CD14-positive monocyte (primary cell): Measurements from ENCODE around the gene LYRM4. TPM values are rescaled to one million over a fixed set of nuclear protein-coding genes. Genes with fewer than 3 reads are reported as not detected.

Source experiments
- DNase-seq, 3 donors: peaks; one replicate each; pipeline ENCODE4 v3.0.0-alpha.2; 2011 to 2022
- H2AFZ ChIP-seq: 2 replicates; pipeline ENCODE4 v1.6.0; 2012; ENCODE audit warnings: mild to moderate bottlenecking, low read depth, low read length, inconsistent platforms; ENCODE audit not compliant: insufficient read depth, poor library complexity, severe bottlenecking
- H3K27ac ChIP-seq, 2 donors: 1 replicate in 1 of 2; 2 replicates in 1 of 2; pipeline ENCODE4 v1.5.1; 2012 to 2013; ENCODE audit warnings: low read length in 2 of 2, control low read depth in 1 of 2, inconsistent platforms in 1 of 2, low read depth in 1 of 2, mild to moderate bottlenecking in 1 of 2
- H3K27me3 ChIP-seq, 2 donors: one replicate each; pipeline versions ENCODE4 v1.6.0 to v1.6.1; 2011 to 2013; ENCODE audit warnings: low read length in 2 of 2; ENCODE audit not compliant: control insufficient read depth in 2 of 2, insufficient read depth in 2 of 2
- H3K36me3 ChIP-seq, 2 donors: replicated peaks in 1 of 2; 1 replicate in 1 of 2; 2 replicates in 1 of 2; pipeline versions ENCODE4 v1.5.1 to v1.6.1; 2012 to 2013; ENCODE audit warnings: low read length in 2 of 2, control low read depth in 1 of 2, inconsistent platforms in 1 of 2, mild to moderate bottlenecking in 1 of 2; ENCODE audit not compliant: insufficient read depth in 2 of 2, control insufficient read depth in 1 of 2
- H3K4me1 ChIP-seq, 2 donors: 1 replicate in 1 of 2; 2 replicates in 1 of 2; pipeline versions ENCODE4 v1.5.1 to v1.6.1; 2012 to 2013; ENCODE audit warnings: low read length in 2 of 2, control low read depth in 1 of 2, inconsistent platforms in 1 of 2, mild to moderate bottlenecking in 1 of 2, moderate library complexity in 1 of 2; ENCODE audit not compliant: insufficient read depth in 2 of 2, control insufficient read depth in 1 of 2
- H3K4me2 ChIP-seq: replicated peaks from 2 replicates; pipeline ENCODE3; 2012; ENCODE audit warnings: low read length, moderate library complexity, mild to moderate bottlenecking; ENCODE audit not compliant: poor library complexity, severe bottlenecking; ENCODE audit errors: extremely low read depth
- H3K4me3 ChIP-seq, 3 experiments: fragments of 200-600 bp in 1 of 3; sonication (generic) in 1 of 3; replicated peaks in 1 of 3; 1 replicate in 2 of 3; 2 replicates in 1 of 3; pipeline ENCODE4 v1.5.1; 2011 to 2013; ENCODE audit warnings: low read length in 3 of 3, mild to moderate bottlenecking in 3 of 3, control low read depth in 2 of 3, low read depth in 2 of 3, inconsistent platforms in 1 of 3, moderate library complexity in 1 of 3
- H3K79me2 ChIP-seq: 2 replicates; pipeline ENCODE4 v1.6.0; 2012; ENCODE audit warnings: mild to moderate bottlenecking, control low read depth, inconsistent platforms, low read length, moderate library complexity; ENCODE audit not compliant: insufficient read depth
- H3K9ac ChIP-seq: 2 replicates; pipeline ENCODE4 v1.6.0; 2017; ENCODE audit warnings: low read length, mild to moderate bottlenecking; ENCODE audit not compliant: insufficient read depth, poor library complexity, severe bottlenecking
- H3K9me3 ChIP-seq, 2 donors: replicated peaks in 1 of 2; 1 replicate in 1 of 2; 2 replicates in 1 of 2; pipeline versions ENCODE4 v1.5.1 to v1.6.1; 2012 to 2013; ENCODE audit warnings: low read length in 2 of 2, control low read depth in 1 of 2; ENCODE audit not compliant: control insufficient read depth in 1 of 2, insufficient read depth in 1 of 2
- H4K20me1 ChIP-seq: 2 replicates; pipeline ENCODE4 v1.6.0; 2012; ENCODE audit warnings: mild to moderate bottlenecking, low read length, control low read depth, moderate library complexity; ENCODE audit not compliant: insufficient read depth
- H3K27ac Mint-ChIP-seq, 7 donors: one replicate each; pipeline ENCODE4 v1.8.0; 2020; ENCODE audit warnings: mild to moderate bottlenecking in 7 of 7, mixed read lengths in 7 of 7, moderate library complexity in 6 of 7, inconsistent platforms in 2 of 7
- H3K27me3 Mint-ChIP-seq, 3 donors: one replicate each; pipeline ENCODE4 v1.8.0; 2021 to 2022; ENCODE audit warnings: low read depth in 3 of 3, mild to moderate bottlenecking in 3 of 3, mixed read lengths in 3 of 3, moderate library complexity in 3 of 3, inconsistent platforms in 1 of 3
- H3K36me3 Mint-ChIP-seq, 2 donors: one replicate each; pipeline ENCODE4 v1.8.0; 2020; ENCODE audit warnings: mixed read lengths in 2 of 2, inconsistent platforms in 1 of 2, mild to moderate bottlenecking in 1 of 2
- H3K4me1 Mint-ChIP-seq: one replicate; pipeline ENCODE4 v1.8.0; 2020; ENCODE audit warnings: mild to moderate bottlenecking, mixed read lengths
- H3K4me3 Mint-ChIP-seq, 2 donors: one replicate each; pipeline ENCODE4 v1.8.0; 2020; ENCODE audit warnings: mild to moderate bottlenecking in 2 of 2, mixed read lengths in 2 of 2, moderate library complexity in 1 of 2
- H3K9me3 Mint-ChIP-seq, 7 donors: one replicate each; pipeline ENCODE4 v1.8.0; 2020 to 2022; ENCODE audit warnings: mixed read lengths in 7 of 7, mild to moderate bottlenecking in 6 of 7, moderate library complexity in 6 of 7, inconsistent platforms in 2 of 7
- WGBS: methylation state at CpG from one replicate; pipeline ENCODE4 v1.1.5; 2013; ENCODE audit warnings: missing lambda C conversion rate; ENCODE audit not compliant: insufficient coverage; 5-methylcytosine and 5-hydroxymethylcytosine counted together
- intact Hi-C, 2 donors: fragments of 100-400 bp; cut with micrococcal nuclease; formaldehyde crosslinking; loops; one replicate each; pipeline versions ENCODE4 v1.15.0 to v1.15.1; 2023
- polyA plus RNA-seq, 3 donors: library from polyadenylated mRNA; depleted of rRNA in 1 of 3; unstranded in 2 of 3; stranded (reverse) in 1 of 3; fragments of 300-500 nt in 2 of 3; fragments of >200 nt in 1 of 3; fragmentation: Illumina TruSeq in 2 of 3; gene quantifications; 1 replicate in 2 of 3; 2 replicates in 1 of 3; pipeline ENCODE4 v1.2.3, GENCODE V29; 2012 to 2021
- TF ChIP-seq, protein P1 (sequence below): fragments of 200-600 bp; IDR thresholded peaks from one replicate; pipeline ENCODE4 v1.8.0; 2022; ENCODE audit warnings: antibody characterized with exemption, mild to moderate bottlenecking

The LYRM4 gene
- polyA plus RNA-seq, 3 donors, result 13.7 to 19.6 (median 18.1) TPM

- Histone ChIP-seq H3K36me3 (no peaks in the 10 kb centered on the region), H3K4me2 (no peak overlapping the region), H3K79me2 (no peaks in the 10 kb centered on the region), H3K27me3 (no peaks in the 10 kb centered on the region), H4K20me1 (no peaks in the 10 kb centered on the region), H3K27ac (no peak overlapping the region), H3K4me3 (no peak overlapping the region), H3K9ac (no peak overlapping the region), H2AFZ (no peak overlapping the region), H3K4me1 (peaks cover 10 to 15% of the 10 kb centered on the region in 2 donors), H3K9me3 (no peaks in the 10 kb centered on the region)
- Mint-ChIP-seq H3K36me3 (peaks cover under 1 to 1% of the 10 kb centered on the region in 2 donors), H3K27me3 (no peaks in the 10 kb centered on the region), H3K4me3 (no peak overlapping the region), H3K27ac (peak overlapping the region in 1 of 7 donors; percentile 64), H3K4me1 (peaks cover 25% of the 10 kb centered on the region), H3K9me3 (no peaks in the 10 kb centered on the region)
- TF ChIP-seq, protein P1, sequence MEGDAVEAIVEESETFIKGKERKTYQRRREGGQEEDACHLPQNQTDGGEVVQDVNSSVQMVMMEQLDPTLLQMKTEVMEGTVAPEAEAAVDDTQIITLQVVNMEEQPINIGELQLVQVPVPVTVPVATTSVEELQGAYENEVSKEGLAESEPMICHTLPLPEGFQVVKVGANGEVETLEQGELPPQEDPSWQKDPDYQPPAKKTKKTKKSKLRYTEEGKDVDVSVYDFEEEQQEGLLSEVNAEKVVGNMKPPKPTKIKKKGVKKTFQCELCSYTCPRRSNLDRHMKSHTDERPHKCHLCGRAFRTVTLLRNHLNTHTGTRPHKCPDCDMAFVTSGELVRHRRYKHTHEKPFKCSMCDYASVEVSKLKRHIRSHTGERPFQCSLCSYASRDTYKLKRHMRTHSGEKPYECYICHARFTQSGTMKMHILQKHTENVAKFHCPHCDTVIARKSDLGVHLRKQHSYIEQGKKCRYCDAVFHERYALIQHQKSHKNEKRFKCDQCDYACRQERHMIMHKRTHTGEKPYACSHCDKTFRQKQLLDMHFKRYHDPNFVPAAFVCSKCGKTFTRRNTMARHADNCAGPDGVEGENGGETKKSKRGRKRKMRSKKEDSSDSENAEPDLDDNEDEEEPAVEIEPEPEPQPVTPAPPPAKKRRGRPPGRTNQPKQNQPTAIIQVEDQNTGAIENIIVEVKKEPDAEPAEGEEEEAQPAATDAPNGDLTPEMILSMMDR, result no peak
- 100% methylated on average over 4 of the region's 4 CpGs for WGBS
- intact Hi-C loops, result no loop called here
- no peak for DNase-seq
These were observed 80.1 kb downstream of the LYRM4 start for GRCh38 chr6:5180636-5181035.

DNA sequence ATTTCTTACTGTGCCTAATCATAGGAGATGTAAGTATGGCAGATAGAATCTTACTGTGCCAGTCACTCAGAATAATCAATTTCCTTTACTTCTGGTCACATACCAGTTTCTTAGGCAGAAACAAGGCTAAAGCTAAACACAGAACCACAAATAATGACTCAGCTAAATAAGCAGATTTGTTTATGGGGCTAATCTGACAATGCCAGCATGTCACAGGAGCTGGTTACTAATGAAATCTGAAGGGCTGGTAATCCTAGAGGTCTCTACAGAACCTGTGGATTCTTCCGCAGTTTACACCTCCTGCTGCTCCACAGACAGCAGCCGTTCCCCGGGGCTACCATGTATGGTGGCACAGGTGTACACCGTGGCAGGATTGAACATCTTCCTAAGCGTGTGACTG lies 80.8 kb downstream of the LYRM4 start:
- Histone ChIP-seq H3K36me3 (no peaks in the 10 kb centered on the region), H3K4me2 (no peak overlapping the region), H3K79me2 (no peaks in the 10 kb centered on the region), H3K4me3 (no peak overlapping the region), H3K27ac (no peak overlapping the region), H2AFZ (no peak overlapping the region), H3K9me3 (no peaks in the 10 kb centered on the region), H3K4me1 (peaks cover 16 to 22% of the 10 kb centered on the region in 2 donors), H4K20me1 (no peaks in the 10 kb centered on the region), H3K27me3 (no peaks in the 10 kb centered on the region), H3K9ac (no peak overlapping the region)
- Mint-ChIP-seq H3K27me3 (no peaks in the 10 kb centered on the region), H3K9me3 (no peaks in the 10 kb centered on the region), H3K27ac (no peak overlapping the region), H3K4me3 (no peak overlapping the region), H3K36me3 (no peaks in the 10 kb centered on the region), H3K4me1 (peaks cover 31% of the 10 kb centered on the region)
- intact Hi-C loops, result no loop called here
- no peak for DNase-seq
- TF ChIP-seq, protein P1, result no peak
- WGBS, result 100% methylated on average over 5 of the region's 5 CpGs
